IPS-18a (cell line): Measurements from ENCODE around the gene FBXL3.

Source experiments
- H3K27ac ChIP-seq: one replicate; pipeline ENCODE4 v1.5.1; 2013; ENCODE audit warnings: low read length
- H3K27me3 ChIP-seq: one replicate; pipeline ENCODE4 v1.6.1; 2013; ENCODE audit warnings: mild to moderate bottlenecking, low read length; ENCODE audit not compliant: control insufficient read depth, insufficient read depth
- H3K36me3 ChIP-seq: one replicate; pipeline ENCODE4 v1.6.1; 2013; ENCODE audit warnings: low read depth, low read length; ENCODE audit not compliant: control insufficient read depth
- H3K4me1 ChIP-seq: one replicate; pipeline ENCODE4 v1.6.1; 2013; ENCODE audit warnings: low read depth, low read length; ENCODE audit not compliant: control insufficient read depth
- H3K4me3 ChIP-seq: one replicate; pipeline ENCODE4 v1.5.1; 2013; ENCODE audit warnings: low read length
- H3K9ac ChIP-seq: one replicate; pipeline ENCODE4 v1.6.1; 2013; ENCODE audit warnings: mild to moderate bottlenecking, low read length, moderate library complexity
- H3K9me3 ChIP-seq: one replicate; pipeline ENCODE4 v1.6.1; 2013; ENCODE audit warnings: low read depth, low read length; ENCODE audit not compliant: control insufficient read depth

The FBXL3 gene

GRCh38 chr13:77042566-77043177 lies 15.7 kb upstream of the FBXL3 start:
- no peak overlapping the region for H3K27ac ChIP-seq

GRCh38 chr13:77040835-77041234 lies 13.9 kb upstream of the FBXL3 start:
- Histone ChIP-seq H3K9me3 (no peaks in the 10 kb centered on the region), H3K36me3 (peaks cover 5% of the 10 kb centered on the region), H3K27me3 (no peaks in the 10 kb centered on the region), H3K27ac (no peak overlapping the region), H3K4me3 (no peak overlapping the region), H3K4me1 (no peaks in the 10 kb centered on the region), H3K9ac (no peak overlapping the region)

More at GRCh38 chr13:77042566-77043177, 15.7 kb upstream of the FBXL3 start:
- no peaks in the 10 kb centered on the region for H3K27me3 ChIP-seq
- no peak overlapping the region for H3K4me3 ChIP-seq
- H3K4me1 ChIP-seq: no peaks in the 10 kb centered on the region
- H3K9ac ChIP-seq: no peak overlapping the region
- H3K9me3 ChIP-seq: no peaks in the 10 kb centered on the region
- peaks cover 5% of the 10 kb centered on the region for H3K36me3 ChIP-seq

- Histone ChIP-seq H3K4me1 (no peaks in the 10 kb centered on the region), H3K27ac (no peak overlapping the region), H3K9ac (no peak overlapping the region), H3K9me3 (no peaks in the 10 kb centered on the region), H3K36me3 (peaks cover 3% of the 10 kb centered on the region), H3K27me3 (no peaks in the 10 kb centered on the region), H3K4me3 (no peak overlapping the region)
These were observed 13.1 kb upstream of the FBXL3 start for GRCh38 chr13:77040076-77040475.

- Histone ChIP-seq H3K27me3 (no peaks in the 10 kb centered on the region), H3K9me3 (no peaks in the 10 kb centered on the region), H3K9ac (no peak overlapping the region), H3K36me3 (no peaks in the 10 kb centered on the region), H3K27ac (no peak overlapping the region), H3K4me3 (no peak overlapping the region), H3K4me1 (no peaks in the 10 kb centered on the region)
These were observed 12.0 kb upstream of the FBXL3 start for GRCh38 chr13:77038907-77039480.

GRCh38 chr13:77036279-77036678 lies 9.3 kb upstream of the FBXL3 start:
- no peak overlapping the region for H3K4me3 ChIP-seq
- H3K9me3 ChIP-seq: no peaks in the 10 kb centered on the region
- H3K36me3 ChIP-seq: no peaks in the 10 kb centered on the region
- H3K4me1 ChIP-seq: no peaks in the 10 kb centered on the region
- H3K9ac ChIP-seq: no peak overlapping the region
- H3K27me3 ChIP-seq: no peaks in the 10 kb centered on the region
- H3K27ac ChIP-seq: no peak overlapping the region

GRCh38 chr13:77034881-77035280 lies 7.9 kb upstream of the FBXL3 start:
- Histone ChIP-seq H3K9me3 (no peaks in the 10 kb centered on the region), H3K4me3 (no peak overlapping the region), H3K27me3 (no peaks in the 10 kb centered on the region), H3K36me3 (no peaks in the 10 kb centered on the region), H3K4me1 (no peaks in the 10 kb centered on the region), H3K27ac (no peak overlapping the region), H3K9ac (no peak overlapping the region)

GRCh38 chr13:77033717-77034302 lies 6.9 kb upstream of the FBXL3 start:
- no peaks in the 10 kb centered on the region for H3K36me3 ChIP-seq
- no peaks in the 10 kb centered on the region for H3K27me3 ChIP-seq
- H3K9ac ChIP-seq: no peak overlapping the region
- no peak overlapping the region for H3K27ac ChIP-seq
- no peaks in the 10 kb centered on the region for H3K4me1 ChIP-seq
- no peaks in the 10 kb centered on the region for H3K9me3 ChIP-seq
- H3K4me3 ChIP-seq: no peak overlapping the region

- H3K4me1 ChIP-seq: peaks cover 5% of the 10 kb centered on the region
- no peak overlapping the region for H3K4me3 ChIP-seq
- no peaks in the 10 kb centered on the region for H3K9me3 ChIP-seq
- H3K27me3 ChIP-seq: peaks cover 9% of the 10 kb centered on the region
- no peak overlapping the region for H3K27ac ChIP-seq
- no peaks in the 10 kb centered on the region for H3K36me3 ChIP-seq
- H3K9ac ChIP-seq: no peak overlapping the region
These were observed 4.8 kb upstream of the FBXL3 start for GRCh38 chr13:77031656-77032243.

GRCh38 chr13:77029436-77029835 lies 2.5 kb upstream of the FBXL3 start:
- Histone ChIP-seq H3K9me3 (no peaks in the 10 kb centered on the region), H3K36me3 (no peaks in the 10 kb centered on the region), H3K9ac (no peak overlapping the region), H3K4me3 (no peak overlapping the region), H3K4me1 (peaks cover 14% of the 10 kb centered on the region), H3K27me3 (peaks cover 9% of the 10 kb centered on the region), H3K27ac (no peak overlapping the region)

GRCh38 chr13:77028202-77028601 lies 1.2 kb upstream of the FBXL3 start:
- H3K4me3 ChIP-seq: peak overlapping the region; percentile 86
- H3K9me3 ChIP-seq: no peaks in the 10 kb centered on the region

GRCh38 chr13:77026255-77026860 lies 601 bp downstream of the FBXL3 start:
- Histone ChIP-seq H3K27ac (no peak overlapping the region), H3K9ac (peak overlapping the region; percentile 75), H3K4me3 (peak overlapping the region; percentile 86), H3K27me3 (peaks cover 9% of the 10 kb centered on the region), H3K9me3 (no peaks in the 10 kb centered on the region), H3K4me1 (peaks cover 14% of the 10 kb centered on the region), H3K36me3 (peaks cover 4% of the 10 kb centered on the region)

More at GRCh38 chr13:77028202-77028601, 1.2 kb upstream of the FBXL3 start:
- H3K36me3 ChIP-seq: no peaks in the 10 kb centered on the region
- no peak overlapping the region for H3K27ac ChIP-seq
- peaks cover 9% of the 10 kb centered on the region for H3K27me3 ChIP-seq
- H3K4me1 ChIP-seq: peaks cover 14% of the 10 kb centered on the region
- H3K9ac ChIP-seq: no peak overlapping the region
